ENCODE measurements around the gene CCDC97.

- TF ChIP-seq CTCF (IDR thresholded peaks at IDR 0.05): no peak
- no peak for TF ChIP-seq POLR2A (IDR thresholded peaks at IDR 0.05)
Measured at GRCh38 chr19:41273076-41273475, 36.9 kb upstream of the CCDC97 start.

Data from heart left ventricle (tissue), 13 donors.